Keratinocyte (primary cell): Measurements from ENCODE around the gene DOCK3. TPM values are rescaled to one million over a fixed set of nuclear protein-coding genes. Genes with fewer than 3 reads are reported as not detected.

Experiments used
- DNase-seq: peaks from one replicate; pipeline ENCODE4 v3.0.0-alpha.2; 2011; ENCODE audit warnings: low read depth, missing footprints, low spot score
- FAIRE-seq: peaks from 2 replicates; lab custom pipeline; 2011; peaks lifted over from hg19 to GRCh38; lab: Jason Lieb, UNC
- H2AFZ ChIP-seq: 2 replicates; pipeline ENCODE4 v1.6.0; 2012; ENCODE audit warnings: low read length, control low read depth, inconsistent platforms; ENCODE audit not compliant: control insufficient read depth
- H3K27ac ChIP-seq: 2 replicates; pipeline ENCODE4 v1.5.1; 2011; ENCODE audit warnings: low read length; ENCODE audit not compliant: control insufficient read depth, insufficient read depth
- H3K27me3 ChIP-seq: 3 replicates; pipeline ENCODE4 v1.6.0; 2011; ENCODE audit warnings: low read length; ENCODE audit not compliant: control insufficient read depth, insufficient read depth; ENCODE audit errors: extremely low read depth
- H3K36me3 ChIP-seq, 2 experiments: 2 replicates in 1 of 2; 3 replicates in 1 of 2; pipeline ENCODE4 v1.5.1; 2011; ENCODE audit warnings: low read length in 2 of 2, mild to moderate bottlenecking in 1 of 2; ENCODE audit not compliant: control insufficient read depth in 2 of 2, insufficient read depth in 2 of 2; ENCODE audit errors: extremely low read depth in 1 of 2
- H3K4me1 ChIP-seq: 3 replicates; pipeline ENCODE4 v1.5.1; 2011; ENCODE audit warnings: low read length; ENCODE audit not compliant: control insufficient read depth, insufficient read depth; ENCODE audit errors: extremely low read depth
- H3K4me2 ChIP-seq: 3 replicates; pipeline ENCODE4 v1.6.0; 2011; ENCODE audit warnings: low read depth, low read length; ENCODE audit not compliant: control insufficient read depth, insufficient read depth; ENCODE audit errors: extremely low read depth
- H3K4me3 ChIP-seq, 3 experiments: fragments of 200-600 bp in 1 of 3; sonication (generic) in 1 of 3; 2 replicates in 2 of 3; 3 replicates in 1 of 3; pipeline ENCODE4 v1.5.1; 2011 to 2016; ENCODE audit warnings: low read length in 3 of 3, mild to moderate bottlenecking in 3 of 3, control low read depth in 2 of 3, inconsistent platforms in 1 of 3, low read depth in 1 of 3, mixed read lengths in 1 of 3, mixed run types in 1 of 3, moderate library complexity in 1 of 3; ENCODE audit not compliant: control insufficient read depth in 2 of 3, insufficient read depth in 2 of 3; ENCODE audit errors: extremely low read depth in 1 of 3
- H3K79me2 ChIP-seq: 2 replicates; pipeline ENCODE4 v1.6.0; 2012; ENCODE audit warnings: low read length; ENCODE audit not compliant: control insufficient read depth, insufficient read depth
- H3K9ac ChIP-seq: 3 replicates; pipeline ENCODE4 v1.6.0; 2011; ENCODE audit warnings: low read length; ENCODE audit not compliant: control insufficient read depth, insufficient read depth; ENCODE audit errors: extremely low read depth
- H3K9me1 ChIP-seq: 3 replicates; pipeline ENCODE4 v1.6.0; 2011; ENCODE audit warnings: low read length; ENCODE audit not compliant: control insufficient read depth, insufficient read depth; ENCODE audit errors: extremely low read depth
- H3K9me3 ChIP-seq: 2 replicates; pipeline ENCODE4 v1.5.1; 2012; ENCODE audit warnings: low read depth, low read length; ENCODE audit not compliant: control insufficient read depth
- H4K20me1 ChIP-seq: 3 replicates; pipeline ENCODE4 v1.6.0; 2011; ENCODE audit warnings: low read length; ENCODE audit not compliant: control insufficient read depth, insufficient read depth; ENCODE audit errors: extremely low read depth
- EZH2 ChIP-seq: IDR thresholded peaks from one replicate; pipeline ENCODE4 v1.6.1; 2012; ENCODE audit warnings: inconsistent platforms, mild to moderate bottlenecking, low read length, moderate library complexity
- dilution Hi-C: fragments of 300-500 bp; cut with MboI; formaldehyde crosslinking; loops from one replicate; pipeline ENCODE4 v1.7.0; 2020; ENCODE audit warnings: low sequenced_read_pairs; ENCODE audit not compliant: extremely low pct_ligation_motif_present
- polyA plus RNA-seq, 5 experiments: library from polyadenylated mRNA; depleted of rRNA in 3 of 5; stranded (reverse) in 3 of 5; stranded (forward) in 1 of 5; unstranded in 1 of 5; fragments of >200 nt; gene quantifications; 1 replicate in 1 of 5; 2 replicates in 3 of 5; 3 replicates in 1 of 5; pipeline versions ENCODE4 v1.2.1 to v1.2.3, GENCODE V29; 2011 to 2012; ENCODE audit warnings: missing spikeins in 2 of 5, low read depth in 1 of 5, low replicate concordance in 1 of 5
- TF ChIP-seq, protein P1 (sequence below), 3 experiments: IDR thresholded peaks in 1 of 3; conservative IDR thresholded peaks in 1 of 3; optimal IDR thresholded peaks in 1 of 3; 2 replicates in 2 of 3; 3 replicates in 1 of 3; pipeline versions ENCODE3 to v1.5.1; 2011; ENCODE audit warnings: low read length in 3 of 3, mild to moderate bottlenecking in 3 of 3, moderate library complexity in 2 of 3, control low read depth in 1 of 3, inconsistent platforms in 1 of 3; ENCODE audit not compliant: insufficient read depth in 2 of 3; ENCODE audit errors: extremely low read depth in 1 of 3

The DOCK3 gene
- polyA plus RNA-seq, 1 donor (not counting 4 experiments of a cell fraction or from before 2014, with no cell fraction given): 0.10 TPM

DNA sequence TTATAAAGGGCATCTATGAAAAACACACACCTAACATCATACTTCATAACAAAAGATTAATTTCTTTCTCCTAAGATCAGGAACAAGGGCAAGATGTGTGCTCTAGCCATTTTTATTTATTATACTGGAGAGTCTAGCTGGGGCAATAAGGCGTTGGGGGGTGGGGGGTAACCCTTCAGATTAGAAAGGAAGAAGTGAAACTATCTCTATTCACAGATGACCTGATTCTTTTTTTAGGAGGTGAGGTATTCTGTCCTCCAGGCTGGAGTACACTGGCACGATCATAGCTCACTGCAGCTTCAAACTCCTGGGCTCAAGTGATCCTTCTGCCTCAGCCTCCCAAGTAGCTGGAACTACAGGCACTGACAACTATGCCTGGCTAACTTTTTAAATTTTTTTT is 620.9 kb downstream of the DOCK3 start:
- dilution Hi-C loops: no loop called here
- Histone ChIP-seq H3K79me2 (no peaks in the 10 kb centered on the region), H4K20me1 (no peaks in the 10 kb centered on the region), H3K4me1 (no peaks in the 10 kb centered on the region), H3K9ac (no peak overlapping the region), H3K27me3 (no peaks in the 10 kb centered on the region), H3K27ac (no peak overlapping the region), H3K36me3 (no peaks in the 10 kb centered on the region), H3K9me3 (no peaks in the 10 kb centered on the region), H3K4me2 (no peak overlapping the region), H3K9me1 (no peaks in the 10 kb centered on the region), H3K4me3 (no peak overlapping the region), H2AFZ (no peak overlapping the region)
- FAIRE-seq (no peak), DNase-seq (no peak)
- TF ChIP-seq EZH2: no peak
- TF ChIP-seq, protein P1, sequence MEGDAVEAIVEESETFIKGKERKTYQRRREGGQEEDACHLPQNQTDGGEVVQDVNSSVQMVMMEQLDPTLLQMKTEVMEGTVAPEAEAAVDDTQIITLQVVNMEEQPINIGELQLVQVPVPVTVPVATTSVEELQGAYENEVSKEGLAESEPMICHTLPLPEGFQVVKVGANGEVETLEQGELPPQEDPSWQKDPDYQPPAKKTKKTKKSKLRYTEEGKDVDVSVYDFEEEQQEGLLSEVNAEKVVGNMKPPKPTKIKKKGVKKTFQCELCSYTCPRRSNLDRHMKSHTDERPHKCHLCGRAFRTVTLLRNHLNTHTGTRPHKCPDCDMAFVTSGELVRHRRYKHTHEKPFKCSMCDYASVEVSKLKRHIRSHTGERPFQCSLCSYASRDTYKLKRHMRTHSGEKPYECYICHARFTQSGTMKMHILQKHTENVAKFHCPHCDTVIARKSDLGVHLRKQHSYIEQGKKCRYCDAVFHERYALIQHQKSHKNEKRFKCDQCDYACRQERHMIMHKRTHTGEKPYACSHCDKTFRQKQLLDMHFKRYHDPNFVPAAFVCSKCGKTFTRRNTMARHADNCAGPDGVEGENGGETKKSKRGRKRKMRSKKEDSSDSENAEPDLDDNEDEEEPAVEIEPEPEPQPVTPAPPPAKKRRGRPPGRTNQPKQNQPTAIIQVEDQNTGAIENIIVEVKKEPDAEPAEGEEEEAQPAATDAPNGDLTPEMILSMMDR (optimal IDR thresholded peaks at IDR 0.05 in 1 of 3, IDR thresholded peaks at IDR 0.05 in 1 of 3, conservative IDR thresholded peaks at IDR 0.05 in 1 of 3; ENCODE audit: extremely low read depth in 1 of 3, insufficient read depth in 2 of 3, low read length in 3 of 3): no peak

DNA sequence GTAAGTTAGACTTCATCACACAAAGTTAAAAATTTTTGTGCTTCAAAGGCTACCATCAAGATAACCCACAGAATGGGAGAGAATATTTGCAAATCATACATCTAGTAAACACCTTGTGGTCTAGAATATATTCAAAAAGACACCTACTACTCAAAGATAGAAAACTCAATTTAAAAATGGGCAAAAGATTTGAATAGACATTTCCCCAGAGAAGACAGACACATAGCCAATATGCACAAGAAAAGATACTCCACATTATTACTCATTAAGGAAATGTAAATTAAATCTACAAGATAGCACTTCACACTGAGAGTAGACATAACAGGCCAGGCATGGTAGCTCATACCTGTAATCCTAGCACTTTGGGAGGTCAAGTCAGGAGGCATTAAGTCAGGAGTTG is 622.6 kb downstream of the DOCK3 start:
- no peaks in the 10 kb centered on the region for H3K36me3 ChIP-seq
- dilution Hi-C loops: no loop called here
- H3K9me1 ChIP-seq: no peaks in the 10 kb centered on the region
- DNase-seq (no peak), FAIRE-seq (no peak)
- no peak overlapping the region for H3K27ac ChIP-seq
- no peak for TF ChIP-seq EZH2
- TF ChIP-seq, protein P1 (optimal IDR thresholded peaks at IDR 0.05 in 1 of 3, IDR thresholded peaks at IDR 0.05 in 1 of 3, conservative IDR thresholded peaks at IDR 0.05 in 1 of 3; ENCODE audit: extremely low read depth in 1 of 3, insufficient read depth in 2 of 3, low read length in 3 of 3): no peak
- no peaks in the 10 kb centered on the region for H3K27me3 ChIP-seq
- no peaks in the 10 kb centered on the region for H3K4me1 ChIP-seq
- no peaks in the 10 kb centered on the region for H4K20me1 ChIP-seq
- no peaks in the 10 kb centered on the region for H3K79me2 ChIP-seq
- H3K9ac ChIP-seq: no peak overlapping the region
- H3K4me3 ChIP-seq: no peak overlapping the region
- no peaks in the 10 kb centered on the region for H3K9me3 ChIP-seq
- H3K4me2 ChIP-seq: no peak overlapping the region
- no peak overlapping the region for H2AFZ ChIP-seq
